Measurements from ENCODE around the gene HCN1.
"Not testable (repeated sequence)": the region's sequence is repeated elsewhere in the genome, so short reads cannot be mapped to it uniquely, and the experiment has no call there.

Gene HCN1

GRCh38 chr5:45484781-45485180 is 211.4 kb downstream of the HCN1 start:
- Histone ChIP-seq H3K27me3 (ENCODE audit: insufficient read depth, poor library complexity, severe bottlenecking) (no peaks in the 10 kb centered on the region), H3K4me3 (replicated peaks; ENCODE audit: insufficient read depth, low read length) (no peak overlapping the region), H3K27ac (replicated peaks) (no peak overlapping the region)
- TF ChIP-seq GABPA (IDR thresholded peaks at IDR 0.05; ENCODE audit: low read depth) (no peak), POLR2AphosphoS5 (IDR thresholded peaks at IDR 0.05; ENCODE audit: low read depth) (no peak), CTCF (IDR thresholded peaks at IDR 0.05; ENCODE audit: insufficient read depth, low read length) (no peak), REST (IDR thresholded peaks at IDR 0.05; ENCODE audit: insufficient replicate concordance, low read depth) (no peak), SPI1 (IDR thresholded peaks at IDR 0.05; ENCODE audit: borderline replicate concordance, low read depth) (no peak)
- no peak for DNase-seq (ENCODE audit: low read depth in 1 of 2, low spot score in 1 of 2)

GRCh38 chr5:45454114-45454513 is 242.1 kb downstream of the HCN1 start:
- no peak for DNase-seq (ENCODE audit: low read depth in 1 of 2, low spot score in 1 of 2)
- Histone ChIP-seq H3K27me3 (ENCODE audit: insufficient read depth, poor library complexity, severe bottlenecking) (no peaks in the 10 kb centered on the region), H3K27ac (replicated peaks) (no peak overlapping the region), H3K4me3 (replicated peaks; ENCODE audit: insufficient read depth, low read length) (no peak overlapping the region)
- TF ChIP-seq GABPA (IDR thresholded peaks at IDR 0.05; ENCODE audit: low read depth) (no peak), POLR2AphosphoS5 (IDR thresholded peaks at IDR 0.05; ENCODE audit: low read depth) (no peak), CTCF (IDR thresholded peaks at IDR 0.05; ENCODE audit: insufficient read depth, low read length) (no peak), SPI1 (IDR thresholded peaks at IDR 0.05; ENCODE audit: borderline replicate concordance, low read depth) (no peak), REST (IDR thresholded peaks at IDR 0.05; ENCODE audit: insufficient replicate concordance, low read depth) (no peak)

- H3K4me3 ChIP-seq (replicated peaks; ENCODE audit: insufficient read depth, low read length); H3K27ac ChIP-seq (replicated peaks); DNase-seq (ENCODE audit: low read depth in 1 of 2, low spot score in 1 of 2); H3K27me3 ChIP-seq (ENCODE audit: insufficient read depth, poor library complexity, severe bottlenecking): not testable (repeated sequence)
Observed at GRCh38 chr5:45444856-45445255, 251.3 kb downstream of the HCN1 start.

- Histone ChIP-seq H3K27ac (replicated peaks) (no peak overlapping the region), H3K4me3 (replicated peaks; ENCODE audit: insufficient read depth, low read length) (no peak overlapping the region), H3K27me3 (ENCODE audit: insufficient read depth, poor library complexity, severe bottlenecking) (no peaks in the 10 kb centered on the region)
- TF ChIP-seq SPI1 (IDR thresholded peaks at IDR 0.05; ENCODE audit: borderline replicate concordance, low read depth) (no peak), POLR2AphosphoS5 (IDR thresholded peaks at IDR 0.05; ENCODE audit: low read depth) (no peak), GABPA (IDR thresholded peaks at IDR 0.05; ENCODE audit: low read depth) (no peak), CTCF (IDR thresholded peaks at IDR 0.05; ENCODE audit: insufficient read depth, low read length) (no peak), REST (IDR thresholded peaks at IDR 0.05; ENCODE audit: insufficient replicate concordance, low read depth) (no peak)
- no peak for DNase-seq (ENCODE audit: low read depth in 1 of 2, low spot score in 1 of 2)
Observed at GRCh38 chr5:45440466-45440865, 255.7 kb downstream of the HCN1 start.

Data from HL-60 (cell line).